HepG2 (cell line): Measurements from ENCODE around the gene UNC5B. TPM values are rescaled to one million over a fixed set of nuclear protein-coding genes. Genes with fewer than 3 reads are reported as not detected.

Source experiments
- ATAC-seq: fragments of 200-7000 bp; cut with Tn5 transposase; 3 replicates; pipeline ENCODE4 v1.9.1; 2020; ENCODE audit warnings: mild to moderate bottlenecking, moderate library complexity
- BruUV-seq: library from RNA; stranded (reverse); fragments of 400-500 nt; replicated peaks from 2 replicates; lab custom pipeline; 2021; lab: Mats Ljungman, UMichigan
- CTCF ChIA-PET: fragments of 300-600 bp; formaldehyde crosslinking; extraction: SDS; loops from one replicate; lab custom pipeline; 2021; ENCODE audit warnings: low total read pairs, inconsistent platforms, low intra/inter-chr PET ratio; lab: Yijun Ruan, JAX
- POLR2A ChIA-PET: fragments of 350-600 bp; sonication (Branson Sonifier 250); formaldehyde crosslinking; loops from one replicate; lab custom pipeline; 2020; ENCODE audit warnings: antibody characterized with exemption, inconsistent platforms; lab: Yijun Ruan, JAX
- DNase-seq: peaks from one replicate; pipeline ENCODE4 v3.0.0-alpha.2; 2015; ENCODE audit warnings: low spot score
- FAIRE-seq: peaks from 3 replicates; lab custom pipeline; 2011; peaks lifted over from hg19 to GRCh38; lab: Jason Lieb, UNC
- H2AFZ ChIP-seq: one replicate; pipeline ENCODE4 v1.6.1; 2011; ENCODE audit warnings: low read length, inconsistent platforms
- H3K27ac ChIP-seq: fragments of 300-600 bp; 3 replicates; pipeline ENCODE4 v1.8.0; 2011; ENCODE audit warnings: mixed run types, mild to moderate bottlenecking, mixed read lengths, low read length, inconsistent platforms; ENCODE audit not compliant: insufficient read depth; ENCODE audit errors: extremely low read length
- H3K27me3 ChIP-seq, 2 experiments: fragments of 200-600 bp in 1 of 2; 2 replicates in 1 of 2; 3 replicates in 1 of 2; pipeline versions ENCODE4 v1.6.0 to v1.8.0; 2011; ENCODE audit warnings: low read length in 2 of 2, mild to moderate bottlenecking in 2 of 2, moderate library complexity in 2 of 2, inconsistent platforms in 1 of 2; ENCODE audit not compliant: insufficient read depth in 2 of 2, control insufficient read depth in 1 of 2
- H3K36me3 ChIP-seq, 2 experiments: fragments of 200-600 bp in 1 of 2; replicated peaks in 1 of 2; 2 replicates in 1 of 2; 3 replicates in 1 of 2; pipeline versions ENCODE4 v1.5.1 to v1.8.0; 2011; ENCODE audit warnings: low read length in 2 of 2, inconsistent platforms in 1 of 2; ENCODE audit not compliant: insufficient read depth in 2 of 2, control insufficient read depth in 1 of 2
- H3K4me1 ChIP-seq: 2 replicates; pipeline ENCODE4 v1.5.1; 2012; ENCODE audit warnings: low read length, inconsistent platforms; ENCODE audit not compliant: insufficient read depth
- H3K4me2 ChIP-seq: 2 replicates; pipeline ENCODE4 v1.6.0; 2011; ENCODE audit warnings: low read depth, low read length, inconsistent platforms
- H3K4me3 ChIP-seq, 3 experiments: fragments of 200-600 bp in 1 of 3; sonication (generic), shearing (Covaris generic) in 1 of 3; replicated peaks in 1 of 3; 2 replicates each; pipeline ENCODE4 v1.5.1; 2011 to 2016; ENCODE audit warnings: low read length in 3 of 3, inconsistent platforms in 2 of 3, low read depth in 2 of 3, mild to moderate bottlenecking in 2 of 3, control low read depth in 1 of 3, mixed read lengths in 1 of 3; ENCODE audit not compliant: insufficient read depth in 1 of 3
- H3K79me2 ChIP-seq: one replicate; pipeline ENCODE4 v1.6.1; 2011; ENCODE audit warnings: low read length, inconsistent platforms; ENCODE audit not compliant: insufficient read depth
- H3K9ac ChIP-seq: 2 replicates; pipeline ENCODE4 v1.6.0; 2011; ENCODE audit warnings: mild to moderate bottlenecking, low read depth, low read length, inconsistent platforms; ENCODE audit not compliant: insufficient read depth
- H3K9me3 ChIP-seq: 2 replicates; pipeline ENCODE4 v1.5.1; 2012; ENCODE audit warnings: mild to moderate bottlenecking, low read length
- H4K20me1 ChIP-seq: 2 replicates; pipeline ENCODE4 v1.6.0; 2011; ENCODE audit warnings: inconsistent platforms, mild to moderate bottlenecking, low read length, moderate library complexity; ENCODE audit not compliant: insufficient read depth
- ADNP ChIP-seq: sonication (generic); formaldehyde crosslinking; IDR thresholded peaks from 2 replicates; pipeline ENCODE4 v1.4.0; 2020; ENCODE audit warnings: missing genetic modification reagents
- FOXA3 ChIP-seq: IDR thresholded peaks from 2 replicates; pipeline ENCODE4 v1.6.1; 2016; ENCODE audit warnings: missing genetic modification reagents, missing compliant biosample characterization
- LRRFIP1 ChIP-seq: sonication (generic); formaldehyde crosslinking; conservative IDR thresholded peaks from 2 replicates; pipeline ENCODE4 v1.4.0; 2020; ENCODE audit warnings: missing genetic modification reagents
- MED1 ChIP-seq: sonication (generic); formaldehyde crosslinking; IDR thresholded peaks from 2 replicates; pipeline ENCODE4 v1.4.0; 2020; ENCODE audit warnings: missing genetic modification reagents
- RBM22 ChIP-seq: fragments of 200-400 bp; formaldehyde crosslinking; optimal IDR thresholded peaks from 2 replicates; pipeline ENCODE3; 2017; ENCODE audit warnings: mild to moderate bottlenecking, low read length, moderate library complexity
- ZFY ChIP-seq: sonication (generic); formaldehyde crosslinking; IDR thresholded peaks from 2 replicates; pipeline ENCODE4 v1.4.0; 2020; ENCODE audit warnings: missing genetic modification reagents
- ZNF326 ChIP-seq: sonication (generic); formaldehyde crosslinking; IDR thresholded peaks from 2 replicates; pipeline ENCODE4 v1.4.0; 2020; ENCODE audit warnings: missing genetic modification reagents, borderline replicate concordance
- ZNF644 ChIP-seq: IDR thresholded peaks from 2 replicates; pipeline ENCODE4 v1.6.1; 2016; ENCODE audit warnings: low read depth
- WGBS: methylation state at CpG from one replicate; pipeline ENCODE4 v1.1.6; 2017; ENCODE audit warnings: low lambda C conversion rate; 5-methylcytosine and 5-hydroxymethylcytosine counted together
- in situ Hi-C: cut with HindIII; loops from 2 replicates; pipeline ENCODE4 v1.10.0; 2017; ENCODE audit warnings: low pct_unique_long_range_greater_than_20kb; ENCODE audit not compliant: extremely low pct_ligation_motif_present
- intact Hi-C: fragments of 100-400 bp; cut with micrococcal nuclease; formaldehyde crosslinking; loops from one replicate; pipeline ENCODE4 v1.10.0; 2022; ENCODE audit not compliant: unreplicated experiment
- polyA plus RNA-seq, 8 experiments: library from polyadenylated mRNA; depleted of rRNA in 3 of 8; stranded (reverse) in 7 of 8; unstranded in 1 of 8; fragments of >200 nt; fragmentation: Illumina TruSeq in 4 of 8; extraction: Trizol in 4 of 8; gene quantifications; 2 replicates each; pipeline versions ENCODE4 v1.2.1 to v1.2.3, GENCODE V29; 2011 to 2016; ENCODE audit warnings: low read depth in 4 of 8, missing spikeins in 1 of 8, mixed read lengths in 1 of 8; ENCODE audit not compliant: insufficient read depth in 1 of 8
- total RNA-seq, 5 experiments: library from RNA; depleted of rRNA; stranded (reverse); fragments of >200 nt; fragmentation: Illumina TruSeq; extraction: Trizol; gene quantifications; 2 replicates each; pipeline ENCODE4 v1.2.3, GENCODE V29; 2016; ENCODE audit warnings: low read depth in 1 of 5
- TF ChIP-seq, protein P1 (sequence below): sonication (generic); formaldehyde crosslinking; IDR thresholded peaks from 2 replicates; pipeline ENCODE4 v1.5.1; 2020; ENCODE audit warnings: missing genetic modification reagents, mild to moderate bottlenecking, borderline replicate concordance
- TF ChIP-seq, protein P2 (sequence below): sonication (generic); formaldehyde crosslinking; IDR thresholded peaks from 2 replicates; pipeline ENCODE4 v1.8.1; 2023; ENCODE audit warnings: mild to moderate bottlenecking, inconsistent platforms, moderate library complexity, missing genetic modification reagents, borderline replicate concordance
- TF ChIP-seq, protein P3 (sequence below): sonication (generic); formaldehyde crosslinking; IDR thresholded peaks from 2 replicates; pipeline ENCODE4 v1.4.0; 2020; ENCODE audit warnings: missing genetic modification reagents

UNC5B gene
- total and polyA plus RNA-seq, 2 of the 13 experiments (the other 11 are each of a cell fraction or from before 2014, with no cell fraction given) = 0.07 TPM

DNA sequence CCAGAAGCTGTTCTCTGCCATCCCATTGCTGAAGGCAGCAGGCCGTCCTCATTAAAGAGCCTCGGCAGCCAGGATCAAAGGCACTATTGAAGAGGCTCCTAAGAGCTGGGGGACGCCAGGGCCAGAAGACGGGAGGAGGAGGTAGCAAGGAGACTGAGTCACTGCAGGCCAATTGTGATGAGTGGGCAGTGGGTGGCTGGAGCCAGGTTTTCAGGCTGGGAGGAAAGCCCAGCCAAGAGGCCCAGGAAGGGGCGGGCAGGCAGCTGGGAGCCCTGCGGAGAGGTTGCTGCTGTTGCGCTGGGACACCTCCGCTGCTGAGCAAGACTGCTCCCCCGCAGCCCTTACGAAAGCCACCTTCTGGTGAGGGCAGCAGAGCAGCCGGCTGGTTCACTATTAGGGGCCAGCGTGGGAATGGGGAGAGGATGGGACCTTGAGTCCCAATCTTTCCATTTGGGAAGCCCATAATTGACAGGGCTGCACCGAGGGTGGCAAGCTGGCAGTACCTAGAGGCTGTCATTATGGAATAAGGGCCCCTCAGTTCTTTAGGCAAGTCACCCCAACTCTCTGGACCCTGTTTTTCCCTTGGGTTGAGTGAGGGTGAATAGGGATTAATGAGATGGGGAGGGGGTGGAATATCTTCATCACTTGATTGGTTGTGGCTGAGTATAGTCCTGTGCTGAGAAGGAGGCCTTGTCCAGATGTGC is 48.4 kb downstream of the UNC5B start:
- Histone ChIP-seq H3K27me3 (peaks cover 4 to 21% of the 10 kb centered on the region in 2 experiments; a peak in 3 of 5 replicates), H3K4me1 (peaks cover 1% of the 10 kb centered on the region), H3K36me3 (no peaks in the 10 kb centered on the region), H3K4me2 (no peak overlapping the region), H4K20me1 (no peaks in the 10 kb centered on the region), H3K4me3 (no peak overlapping the region), H3K79me2 (no peaks in the 10 kb centered on the region), H3K27ac (no peak overlapping the region), H3K9ac (no peak overlapping the region), H3K9me3 (no peaks in the 10 kb centered on the region), H2AFZ (no peak overlapping the region)
- in situ Hi-C loops (no loop called here), intact Hi-C loops (no loop called here)
- DNase-seq = no peak
- 11% methylated on average over 3 of the region's 13 CpGs for WGBS
- TF ChIP-seq FOXA3 (no peak), RBM22 (no peak)
- TF ChIP-seq, protein P1, sequence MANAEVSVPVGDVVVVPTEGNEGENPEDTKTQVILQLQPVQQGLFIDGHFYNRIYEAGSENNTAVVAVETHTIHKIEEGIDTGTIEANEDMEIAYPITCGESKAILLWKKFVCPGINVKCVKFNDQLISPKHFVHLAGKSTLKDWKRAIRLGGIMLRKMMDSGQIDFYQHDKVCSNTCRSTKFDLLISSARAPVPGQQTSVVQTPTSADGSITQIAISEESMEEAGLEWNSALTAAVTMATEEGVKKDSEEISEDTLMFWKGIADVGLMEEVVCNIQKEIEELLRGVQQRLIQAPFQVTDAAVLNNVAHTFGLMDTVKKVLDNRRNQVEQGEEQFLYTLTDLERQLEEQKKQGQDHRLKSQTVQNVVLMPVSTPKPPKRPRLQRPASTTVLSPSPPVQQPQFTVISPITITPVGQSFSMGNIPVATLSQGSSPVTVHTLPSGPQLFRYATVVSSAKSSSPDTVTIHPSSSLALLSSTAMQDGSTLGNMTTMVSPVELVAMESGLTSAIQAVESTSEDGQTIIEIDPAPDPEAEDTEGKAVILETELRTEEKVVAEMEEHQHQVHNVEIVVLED = no peak
- ChIA-PET POLR2A (no interaction called here), CTCF (no interaction called here)
- FAIRE-seq = no peak
- no peak for ATAC-seq
- no TSS peak for BruUV-seq

GRCh38 chr10:71262027-71262426 is 49.7 kb downstream of the UNC5B start:
- H3K27ac ChIP-seq = no peak overlapping the region
- no peak overlapping the region for H2AFZ ChIP-seq
- DNase-seq (no peak), FAIRE-seq (no peak), ATAC-seq (no peak)
- H3K9ac ChIP-seq = no peak overlapping the region
- H3K4me1 ChIP-seq = peaks cover 13% of the 10 kb centered on the region
- intact Hi-C loops = loop anchor here (2.0 kb wide), 1 partner anchor 47 kb away; no protein-coding TSS in a partner anchor
- ChIA-PET POLR2A (no interaction called here), CTCF (no interaction called here)
- no peak overlapping the region for H3K4me2 ChIP-seq
- no peaks in the 10 kb centered on the region for H3K36me3 ChIP-seq
- H3K4me3 ChIP-seq = no peak overlapping the region
- WGBS = 59% methylated on average over 8 of the region's 8 CpGs
- H3K79me2 ChIP-seq = no peaks in the 10 kb centered on the region
- no peaks in the 10 kb centered on the region for H4K20me1 ChIP-seq
- H3K9me3 ChIP-seq = no peaks in the 10 kb centered on the region
- in situ Hi-C loops = no loop called here
- peaks cover 2 to 22% of the 10 kb centered on the region in 2 experiments; a peak in 3 of 5 replicates for H3K27me3 ChIP-seq
- no TSS peak for BruUV-seq
- no peak for TF ChIP-seq ZNF644
- no peak for TF ChIP-seq LRRFIP1
- TF ChIP-seq ZNF326 (CRISPR knock-in tag) = no peak
- no peak for TF ChIP-seq MED1 (CRISPR knock-in tag)
- no peak for TF ChIP-seq ADNP (CRISPR knock-in tag)
- TF ChIP-seq, protein P2, sequence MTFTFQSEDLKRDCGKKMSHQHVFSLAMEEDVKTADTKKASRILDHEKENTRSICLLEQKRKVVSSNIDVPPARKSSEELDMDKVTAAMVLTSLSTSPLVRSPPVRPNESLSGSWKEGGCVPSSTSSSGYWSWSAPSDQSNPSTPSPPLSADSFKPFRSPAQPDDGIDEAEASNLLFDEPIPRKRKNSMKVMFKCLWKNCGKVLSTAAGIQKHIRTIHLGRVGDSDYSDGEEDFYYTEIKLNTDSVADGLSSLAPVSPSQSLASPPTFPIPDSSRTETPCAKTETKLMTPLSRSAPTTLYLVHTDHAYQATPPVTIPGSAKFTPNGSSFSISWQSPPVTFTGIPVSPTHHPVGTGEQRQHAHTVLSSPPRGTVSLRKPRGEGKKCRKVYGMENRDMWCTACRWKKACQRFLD (CRISPR knock-in tag) = no peak
- TF ChIP-seq, protein P3, sequence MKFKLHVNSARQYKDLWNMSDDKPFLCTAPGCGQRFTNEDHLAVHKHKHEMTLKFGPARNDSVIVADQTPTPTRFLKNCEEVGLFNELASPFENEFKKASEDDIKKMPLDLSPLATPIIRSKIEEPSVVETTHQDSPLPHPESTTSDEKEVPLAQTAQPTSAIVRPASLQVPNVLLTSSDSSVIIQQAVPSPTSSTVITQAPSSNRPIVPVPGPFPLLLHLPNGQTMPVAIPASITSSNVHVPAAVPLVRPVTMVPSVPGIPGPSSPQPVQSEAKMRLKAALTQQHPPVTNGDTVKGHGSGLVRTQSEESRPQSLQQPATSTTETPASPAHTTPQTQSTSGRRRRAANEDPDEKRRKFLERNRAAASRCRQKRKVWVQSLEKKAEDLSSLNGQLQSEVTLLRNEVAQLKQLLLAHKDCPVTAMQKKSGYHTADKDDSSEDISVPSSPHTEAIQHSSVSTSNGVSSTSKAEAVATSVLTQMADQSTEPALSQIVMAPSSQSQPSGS (CRISPR knock-in tag) = no peak
- no peak for TF ChIP-seq ZFY (CRISPR knock-in tag)
